Fibroblast of lung (primary cell): ENCODE results near the gene SLC25A34.

Source experiments
- CTCF ChIP-seq, 2 donors: IDR thresholded peaks in 1 of 2; conservative IDR thresholded peaks in 1 of 2; 1 replicate in 1 of 2; 2 replicates in 1 of 2; pipeline ENCODE4 v1.5.1; 2011 to 2012; ENCODE audit warnings: low read length in 2 of 2, control low read depth in 1 of 2, inconsistent platforms in 1 of 2, low read depth in 1 of 2, mild to moderate bottlenecking in 1 of 2
- EZH2 ChIP-seq: IDR thresholded peaks from 2 replicates; pipeline ENCODE4 v1.5.1; 2012; ENCODE audit warnings: low read length, control low read depth, mild to moderate bottlenecking; ENCODE audit errors: missing control alignments

DNA sequence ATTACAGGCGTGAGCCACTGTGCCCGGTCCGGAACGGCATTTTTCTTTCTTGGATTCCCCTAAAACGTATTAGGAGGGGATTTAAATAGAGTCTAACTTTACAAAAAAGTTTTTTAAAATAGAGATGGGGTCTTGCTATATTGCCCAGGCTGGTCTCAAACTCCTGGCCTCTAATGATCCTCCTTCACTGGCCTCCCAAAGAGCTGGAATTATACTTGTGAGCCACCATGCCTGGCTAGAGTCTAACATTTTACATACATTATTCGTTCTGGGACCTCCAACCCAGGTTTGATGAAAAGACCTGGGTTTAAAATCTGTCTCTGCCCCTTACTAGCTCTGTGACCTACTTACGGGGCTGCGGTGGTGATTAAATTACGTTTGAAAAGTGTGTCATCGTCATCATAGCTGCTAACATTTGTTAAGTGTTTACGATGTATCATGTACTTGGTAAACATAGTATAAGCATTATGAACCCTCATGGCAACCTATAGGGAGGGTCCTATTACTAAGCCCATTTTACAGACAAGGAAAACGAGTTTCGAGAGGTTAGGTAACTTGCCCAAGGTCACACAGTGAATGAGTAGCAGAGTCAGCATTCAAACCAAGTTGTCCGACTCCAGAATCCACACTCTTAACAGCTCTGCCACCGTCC lies 27.4 kb upstream of the SLC25A34 start:
- TF ChIP-seq CTCF (conservative IDR thresholded peaks at IDR 0.05 in 1 of 2, IDR thresholded peaks at IDR 0.05 in 1 of 2; ENCODE audit: low read depth in 1 of 2, low read length in 2 of 2), result no peak
- no peak for TF ChIP-seq EZH2
